GM18499 (cell line): Measurements from ENCODE around the gene RTF1.
"Not testable (repeated sequence)": the region's sequence is repeated elsewhere in the genome, so short reads cannot be mapped to it uniquely, and the experiment has no call there.

Experiments
- ATAC-seq: cut with Tn5 transposase; IDR thresholded peaks from one replicate; pipeline ENCODE4 v1.9.1; 2021; ENCODE audit warnings: moderate number of reproducible peaks; ENCODE audit not compliant: insufficient read depth, unreplicated experiment

Gene RTF1

GRCh38 chr15:41416742-41417417 lies at the start of gene RTF1:
Gene RTF1, plus strand, starts transcription at chr15:41417095. Its CDS starts 21 bp downstream, at chr15:41417116.
- ATAC-seq, result no peak

- ATAC-seq, result no peak
These were observed 49.5 kb upstream of the RTF1 start for GRCh38 chr15:41367418-41367817.

GRCh38 chr15:41377978-41378377 lies 38.9 kb upstream of the RTF1 start:
- no peak for ATAC-seq

GRCh38 chr15:41383974-41384749 lies 32.7 kb upstream of the RTF1 start:
- ATAC-seq, result not testable (repeated sequence)

GRCh38 chr15:41387646-41388045 lies 29.2 kb upstream of the RTF1 start:
- ATAC-seq, result no peak

- ATAC-seq, result no peak
These were observed 24.2 kb upstream of the RTF1 start for GRCh38 chr15:41392659-41393058.

GRCh38 chr15:41394924-41395323 lies 22.0 kb upstream of the RTF1 start:
- ATAC-seq, result no peak

GRCh38 chr15:41396111-41396510 lies 20.8 kb upstream of the RTF1 start:
- ATAC-seq, result no peak

GRCh38 chr15:41401904-41402267 lies 15.0 kb upstream of the RTF1 start:
- no peak for ATAC-seq

- ATAC-seq, result no peak
These were observed 9.6 kb upstream of the RTF1 start for GRCh38 chr15:41407341-41407740.

- no peak for ATAC-seq
These were observed 8.7 kb upstream of the RTF1 start for GRCh38 chr15:41408234-41408641.

GRCh38 chr15:41411031-41411430 lies 5.9 kb upstream of the RTF1 start:
- ATAC-seq, result no peak

- no peak for ATAC-seq
These were observed 5.5 kb upstream of the RTF1 start for GRCh38 chr15:41411441-41411840.

GRCh38 chr15:41416128-41416741 lies 660 bp upstream of the RTF1 start:
- ATAC-seq, result no peak

GRCh38 chr15:41417418-41418195 lies 712 bp downstream of the RTF1 start:
- no peak for ATAC-seq

GRCh38 chr15:41423979-41424659 lies 7.2 kb downstream of the RTF1 start:
- peak; percentile 83 for ATAC-seq

- no peak for ATAC-seq
These were observed 7.9 kb downstream of the RTF1 start for GRCh38 chr15:41424809-41425208.

- ATAC-seq, result not testable (repeated sequence)
These were observed 9.0 kb downstream of the RTF1 start for GRCh38 chr15:41425907-41426306.

GRCh38 chr15:41429003-41429890 lies 12.4 kb downstream of the RTF1 start:
- ATAC-seq, result no peak
